ENCODE results near the gene CELSR1.

- no peak for TF ChIP-seq CTCF (IDR thresholded peaks at IDR 0.05)
- no peak for TF ChIP-seq POLR2AphosphoS5 (IDR thresholded peaks at IDR 0.05; ENCODE audit: insufficient read depth in 1 of 2, low read depth in 1 of 2)
Observed at GRCh38 chr22:46585340-46586122, 48.1 kb upstream of the CELSR1 start.

Data from vagina (tissue), 2 donors.